GM18519 (cell line): ENCODE data around the gene CHD2.
"Not testable (repeated sequence)": the region's sequence is repeated elsewhere in the genome, so short reads cannot be mapped to it uniquely, and the experiment has no call there.

Source experiments
- ATAC-seq: cut with Tn5 transposase; IDR thresholded peaks from one replicate; pipeline ENCODE4 v1.9.1; 2021; ENCODE audit warnings: mild to moderate bottlenecking, moderate library complexity; ENCODE audit not compliant: unreplicated experiment, low FRiP score

The CHD2 gene

DNA sequence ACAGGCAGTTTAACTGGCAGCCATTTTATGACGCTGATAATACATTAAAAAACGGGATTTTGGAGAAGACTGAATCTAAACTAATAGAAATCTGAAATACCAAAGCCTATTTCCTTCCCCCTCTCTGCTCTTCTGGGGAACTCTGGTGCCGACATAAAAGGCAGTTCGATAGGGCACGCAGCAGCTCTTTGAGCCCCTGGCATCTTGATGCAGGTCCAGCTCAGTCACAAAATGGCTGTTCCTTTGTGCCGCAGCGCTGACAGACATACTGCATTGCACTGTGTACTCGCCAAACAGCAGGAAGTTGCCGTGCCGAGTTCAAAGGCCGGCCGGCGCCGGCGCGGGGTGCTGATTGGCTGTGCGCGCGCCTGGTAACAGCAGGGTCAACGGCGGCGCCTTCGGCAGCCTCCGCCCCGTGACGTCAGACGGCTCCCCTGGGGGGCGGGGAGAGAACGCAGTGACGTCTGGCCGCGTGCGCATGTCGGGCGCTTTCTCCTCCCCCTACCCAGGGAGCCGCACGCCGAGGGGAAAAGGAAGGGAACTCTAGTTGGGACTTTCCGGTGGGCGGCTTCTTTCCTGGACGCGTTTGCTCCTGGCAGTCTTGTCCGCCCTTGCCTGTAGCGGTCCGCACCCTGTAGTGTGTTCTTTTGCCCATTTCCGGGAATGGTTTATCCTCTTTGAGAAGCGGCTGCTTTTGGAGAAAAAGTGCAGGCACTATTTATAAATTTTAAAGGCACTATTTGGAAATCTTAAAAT is 4.0 kb downstream of the CHD2 start:
- peak; percentile 70 for ATAC-seq

DNA sequence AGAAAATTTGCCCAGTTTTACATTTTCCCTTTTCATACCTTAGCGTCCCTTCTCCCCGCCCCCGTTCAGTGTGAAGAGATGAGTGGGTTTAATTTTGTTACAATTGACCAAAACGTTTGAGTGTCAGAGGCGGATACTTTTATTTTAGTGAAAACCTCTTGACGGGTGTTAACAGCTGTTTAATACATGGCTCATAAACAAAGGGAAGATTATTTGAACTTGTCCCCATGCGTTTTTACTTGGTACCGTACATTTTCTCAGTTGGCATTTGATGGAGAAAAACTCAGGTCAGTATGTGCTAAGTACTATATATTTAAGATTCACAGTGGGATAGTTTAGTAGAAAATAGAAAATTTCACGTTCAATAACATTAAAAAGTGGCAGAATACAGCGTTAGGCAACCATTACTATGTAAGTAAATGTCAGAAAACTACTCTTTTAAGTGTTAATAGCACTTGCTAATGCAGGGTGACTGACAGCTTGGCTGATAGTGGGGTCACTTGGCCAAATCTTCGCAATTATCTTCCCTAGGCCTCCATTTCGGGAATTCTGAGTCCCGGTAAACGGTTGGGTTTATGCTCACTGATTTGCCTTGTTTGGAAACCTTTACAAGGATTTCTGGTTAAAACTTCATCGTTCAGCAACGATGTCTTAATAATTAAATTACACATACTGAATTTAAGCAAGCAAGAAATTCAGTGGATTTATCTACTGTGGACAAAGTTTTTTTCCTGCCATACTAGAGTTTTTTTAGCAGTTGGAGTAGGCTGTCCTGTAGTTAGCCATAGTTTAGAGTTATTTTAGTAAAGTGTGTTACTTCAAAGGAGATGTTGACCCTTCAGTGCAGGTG is 4.8 kb downstream of the CHD2 start:
- ATAC-seq, result no peak

DNA sequence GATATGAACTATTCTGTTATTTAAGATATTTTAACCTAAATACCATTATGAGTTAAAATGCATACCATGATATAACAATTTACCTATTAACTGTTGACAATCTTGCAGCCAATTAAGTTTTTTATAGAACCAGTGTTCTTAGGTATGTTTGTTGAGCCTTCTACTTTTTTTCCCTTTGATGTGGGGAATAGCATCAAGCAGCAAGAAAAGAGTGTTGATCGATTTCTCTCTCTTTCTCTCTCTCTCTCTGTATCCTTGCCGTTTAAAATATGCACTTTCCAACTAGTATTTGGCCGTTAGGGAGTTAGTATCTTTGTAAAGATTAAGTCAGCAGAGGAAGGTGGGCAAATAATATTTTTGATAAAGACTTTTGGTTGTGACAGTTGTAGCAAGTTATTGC is 5.9 kb downstream of the CHD2 start:
- ATAC-seq, result no peak

DNA sequence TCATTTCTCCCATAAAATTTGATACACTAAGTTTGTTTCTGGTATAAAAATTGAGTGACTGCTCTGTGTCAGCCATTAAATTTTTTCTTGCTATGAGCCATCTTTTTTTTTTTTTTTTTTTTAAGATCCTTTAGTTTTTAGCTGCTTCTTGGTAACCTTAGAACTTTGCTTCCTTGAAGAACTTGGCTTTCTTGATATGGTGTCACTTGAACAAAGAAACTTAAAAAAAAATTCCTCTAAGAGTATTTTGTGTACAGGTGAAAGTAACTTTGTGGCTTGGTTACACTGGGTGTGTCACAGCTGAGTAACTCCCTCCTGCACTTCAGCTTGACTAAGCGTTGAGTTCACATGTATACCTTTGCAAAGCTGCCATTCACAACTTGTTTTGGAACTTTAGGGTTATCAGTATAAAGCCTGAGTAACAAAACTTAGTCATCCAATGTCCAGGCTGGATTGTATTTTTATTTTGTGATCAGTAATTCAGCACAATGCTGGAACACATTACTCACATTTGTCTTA is 6.5 kb downstream of the CHD2 start:
- peak; percentile 32 for ATAC-seq

DNA sequence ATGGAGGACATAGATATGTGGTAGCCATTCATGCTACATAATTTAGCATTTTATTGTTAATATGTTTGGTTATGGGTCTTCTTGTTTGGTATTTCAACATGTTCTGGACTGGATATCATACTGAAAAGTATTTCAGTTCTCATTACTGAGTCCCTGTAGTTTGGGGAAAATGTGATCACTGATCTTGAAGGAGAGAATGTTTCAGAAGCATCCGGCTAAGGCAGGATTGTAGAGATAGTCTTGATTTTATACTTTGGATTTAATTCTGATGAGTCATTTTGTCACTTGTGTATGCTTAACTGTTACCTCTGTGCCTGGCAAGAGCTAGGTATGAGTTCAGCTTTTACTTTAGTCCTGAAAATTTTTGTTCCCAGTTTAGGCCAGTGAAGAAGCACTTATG is 7.1 kb downstream of the CHD2 start:
- no peak for ATAC-seq

DNA sequence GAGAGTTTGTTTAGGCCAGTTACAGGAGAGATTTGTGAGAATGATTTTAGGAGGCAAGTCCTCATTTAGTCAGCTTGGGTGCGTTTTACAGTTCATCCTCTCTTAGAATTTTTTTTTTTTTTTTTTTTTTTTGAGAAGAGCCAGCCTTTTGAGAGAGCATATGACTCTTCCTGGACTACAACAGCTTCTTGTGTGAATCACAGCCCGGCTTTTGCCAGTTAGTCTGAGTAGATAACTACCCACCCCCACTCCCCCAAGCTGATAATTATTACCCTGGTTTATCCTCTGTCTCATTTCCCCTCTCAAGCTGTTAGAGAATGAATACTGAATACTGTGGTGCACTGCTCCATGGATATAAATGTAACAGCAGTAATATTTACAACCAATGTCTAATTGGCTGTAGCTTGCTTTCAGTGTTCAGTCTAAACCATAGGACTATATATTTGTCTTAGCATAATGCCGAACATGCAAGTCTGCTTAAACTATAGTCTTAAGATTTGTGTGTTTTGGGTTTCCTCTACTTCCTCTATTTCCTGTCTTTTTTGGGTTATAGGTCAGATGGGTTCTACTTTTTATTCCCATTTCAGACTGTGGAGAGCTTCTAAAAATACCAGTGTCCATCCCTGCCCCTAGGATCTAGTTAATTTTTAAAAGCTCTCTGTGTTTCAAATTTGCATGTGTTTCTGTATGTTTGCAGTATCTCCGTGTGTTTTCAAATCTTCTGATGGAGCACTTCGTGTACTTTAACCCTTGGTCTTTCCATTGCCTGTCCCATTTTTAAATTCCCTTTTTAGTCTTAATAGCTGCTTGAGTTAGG is 8.0 kb downstream of the CHD2 start:
- no peak for ATAC-seq

DNA sequence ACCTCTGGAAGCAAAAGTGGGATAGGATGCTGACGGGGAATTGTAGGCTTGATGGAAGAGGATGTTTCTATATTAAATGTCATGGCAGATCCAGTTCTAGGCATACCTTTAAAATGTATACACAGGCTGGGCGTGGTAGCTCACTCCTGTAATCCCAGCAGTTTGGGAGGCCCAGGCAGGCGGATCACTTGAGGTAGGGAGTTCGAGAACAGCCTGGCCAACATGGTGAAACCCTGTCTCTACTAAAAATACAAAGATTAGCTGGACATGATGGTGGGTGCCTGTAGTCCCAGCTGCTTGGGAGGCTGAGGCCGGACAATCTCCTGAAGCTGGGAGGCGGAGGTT is 8.6 kb downstream of the CHD2 start:
- no peak for ATAC-seq

DNA sequence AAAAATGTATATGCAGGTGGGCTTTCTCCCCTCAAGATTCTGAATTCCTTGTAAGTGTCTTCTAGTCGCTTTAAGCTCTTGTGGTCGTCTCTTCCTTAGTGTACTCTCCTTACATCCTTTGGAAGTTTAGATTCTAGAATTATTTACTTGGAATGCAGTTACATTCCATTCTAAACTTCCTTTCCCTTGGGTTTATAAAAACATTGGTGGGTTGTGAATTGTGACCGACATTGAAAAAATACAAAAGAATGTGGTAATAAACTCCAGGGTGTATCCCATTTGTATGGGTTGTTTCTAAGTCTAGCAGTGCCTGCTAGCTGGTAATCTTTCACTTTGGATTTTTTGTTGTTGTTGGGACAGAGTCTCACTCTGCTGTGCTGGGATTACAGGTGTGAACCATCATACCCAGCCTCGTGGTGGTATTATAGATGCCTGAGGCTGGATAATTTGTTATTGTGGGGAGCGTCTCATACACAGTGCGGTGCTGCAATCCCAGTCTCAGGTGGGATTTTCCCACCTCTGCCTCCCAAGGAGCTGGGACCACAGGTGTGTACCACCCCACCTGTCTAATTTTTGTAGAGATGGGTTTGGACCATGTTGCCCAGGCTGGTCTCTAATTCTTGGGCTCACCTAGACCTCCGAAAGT is 9.1 kb downstream of the CHD2 start:
- ATAC-seq, result no peak

DNA sequence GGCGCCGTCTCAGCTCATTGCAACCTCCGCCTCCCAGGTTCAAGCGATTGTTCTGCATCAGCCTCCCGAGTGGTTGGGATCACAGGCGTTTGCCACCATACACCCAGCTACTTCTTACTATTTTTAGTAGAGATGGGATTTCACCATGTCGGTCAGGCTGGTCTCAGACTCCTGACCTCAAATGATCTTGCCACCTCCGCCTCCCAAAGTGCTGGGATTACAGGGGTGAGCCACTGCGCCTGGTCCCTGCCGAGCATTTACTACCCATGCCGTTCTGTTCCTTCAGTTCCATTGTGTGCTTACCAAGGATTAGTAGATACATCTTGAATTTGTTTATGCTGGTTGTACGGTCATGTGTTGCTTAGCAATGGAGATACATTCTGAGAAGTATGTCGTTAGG is 10.3 kb downstream of the CHD2 start:
- ATAC-seq, result no peak

DNA sequence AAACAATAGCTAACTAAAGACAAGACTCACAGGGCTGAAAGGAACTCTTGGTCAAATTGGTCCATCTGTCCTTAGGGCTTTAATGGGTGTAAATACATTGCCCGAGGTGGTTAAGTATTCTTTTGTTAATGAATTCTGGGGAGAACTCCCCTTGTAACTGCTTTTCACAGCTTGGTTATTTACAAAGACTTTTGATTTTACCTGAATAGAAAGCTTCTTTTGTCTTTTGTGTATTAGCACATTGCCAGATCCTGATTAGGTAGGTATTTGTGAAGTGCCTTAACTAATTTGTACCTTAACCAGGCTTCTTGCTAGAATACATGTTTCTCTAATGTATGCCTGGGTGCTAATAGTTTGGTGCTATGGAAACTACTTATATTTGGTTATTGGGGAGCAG is 14.0 kb downstream of the CHD2 start:
- ATAC-seq, result no peak

DNA sequence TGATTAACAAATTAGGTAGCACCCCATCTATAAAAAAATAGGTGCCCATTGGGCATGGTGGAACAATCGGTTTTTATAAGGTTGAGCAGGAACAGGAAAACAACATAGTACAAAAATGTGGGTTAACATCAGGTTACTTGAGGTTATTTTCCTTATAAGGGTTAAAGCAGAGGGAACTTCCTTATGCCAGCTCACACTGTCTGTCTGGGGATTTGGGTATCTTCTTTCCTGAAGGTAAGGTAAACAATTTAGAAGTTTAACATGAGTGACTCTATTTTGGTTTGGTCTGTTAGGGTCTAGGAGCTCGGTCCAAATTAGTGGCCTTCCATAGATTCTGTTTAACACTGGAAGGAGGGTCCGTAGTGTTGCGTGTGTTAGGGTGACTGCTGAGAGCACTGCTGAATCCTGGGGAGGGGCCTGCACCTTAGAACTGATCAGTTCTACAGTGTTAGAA is 14.7 kb downstream of the CHD2 start:
- ATAC-seq, result no peak

DNA sequence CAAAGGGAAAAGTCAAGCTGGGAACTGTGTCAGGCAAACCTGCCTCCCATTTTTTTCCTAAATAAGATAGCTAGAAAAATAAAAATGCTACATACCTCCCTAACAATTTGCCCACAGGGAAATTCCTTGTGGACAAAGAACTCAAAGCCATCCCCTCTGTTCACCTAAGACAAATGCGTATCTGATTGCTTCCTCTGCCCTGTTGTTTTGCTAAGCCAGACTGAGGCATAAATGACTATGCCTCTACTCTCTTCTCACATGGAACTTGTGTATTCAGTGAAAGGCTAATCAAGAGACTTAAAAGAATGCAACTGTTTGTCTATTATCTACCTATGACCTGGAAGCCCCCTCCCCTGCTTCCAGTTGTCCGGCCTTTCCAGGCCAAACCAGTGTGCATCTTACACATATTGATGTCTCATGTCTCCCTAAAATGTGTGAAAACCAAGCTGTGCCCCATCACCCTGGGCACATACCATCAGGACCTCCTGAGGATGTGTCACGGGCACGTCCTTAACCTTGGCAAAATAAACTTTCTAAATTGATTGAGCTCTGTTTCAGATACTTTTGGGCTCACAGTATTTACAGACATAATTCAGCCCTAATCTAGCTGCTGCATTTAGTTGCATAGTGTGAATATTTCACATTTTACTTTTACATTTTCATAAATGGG is 15.8 kb downstream of the CHD2 start:
- ATAC-seq, result no peak

DNA sequence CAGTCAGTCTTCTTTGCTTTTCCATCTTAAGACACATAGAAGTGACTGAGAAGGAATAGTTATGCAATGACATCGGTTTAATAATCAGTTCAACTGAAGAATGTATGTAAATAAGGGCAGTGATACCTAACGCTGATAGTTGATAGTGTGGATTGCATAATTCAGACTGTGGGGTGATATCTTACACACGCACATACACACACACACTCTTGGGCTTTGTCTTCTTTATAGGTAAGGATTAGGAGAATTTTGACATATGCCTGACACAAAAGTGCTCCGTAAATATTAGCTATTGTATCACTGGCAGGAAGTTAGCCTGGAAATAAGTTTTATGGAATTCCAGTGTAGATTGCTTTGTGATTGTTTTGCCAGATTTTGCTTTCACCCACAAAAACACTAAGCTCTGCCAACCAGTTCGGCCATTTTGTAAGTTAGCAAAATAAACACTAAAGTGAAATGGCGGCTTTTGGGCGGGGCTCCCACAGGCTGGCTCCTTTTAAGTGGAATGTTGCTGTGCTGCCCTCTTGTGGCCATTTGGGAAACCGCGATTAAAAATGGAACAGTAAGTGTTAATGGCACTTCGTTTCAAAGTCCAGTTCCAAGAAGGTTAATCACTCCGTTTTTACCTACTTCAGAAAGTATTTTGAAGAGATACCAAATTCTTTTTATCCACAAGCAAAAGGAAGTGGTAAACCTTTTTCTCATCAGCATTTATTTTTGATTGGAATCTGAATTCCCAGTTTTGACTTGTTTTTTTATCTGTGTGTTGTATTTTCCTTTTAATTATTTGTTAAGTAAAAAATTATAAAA is 17.7 kb downstream of the CHD2 start:
- ATAC-seq, result no peak

DNA sequence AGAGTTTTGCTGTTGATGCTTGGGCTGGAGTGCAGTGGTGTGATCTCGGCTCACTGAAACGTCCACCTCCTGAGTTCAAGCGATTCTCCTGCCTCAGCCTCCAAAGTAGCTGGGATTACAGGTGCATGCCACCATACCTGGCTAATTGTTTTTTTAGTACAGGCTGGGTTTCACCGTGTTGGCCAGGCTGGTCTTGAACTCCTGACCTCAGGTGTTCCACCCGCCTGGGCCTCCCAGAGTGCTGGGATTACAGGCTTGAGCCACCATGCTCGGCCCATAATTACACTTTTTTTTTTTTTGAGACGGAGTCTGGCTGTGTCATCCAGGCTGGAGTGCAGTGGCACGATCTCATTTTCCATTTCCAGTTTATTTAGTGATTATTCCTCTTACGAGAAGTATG is 18.8 kb downstream of the CHD2 start:
- not testable (repeated sequence) for ATAC-seq

DNA sequence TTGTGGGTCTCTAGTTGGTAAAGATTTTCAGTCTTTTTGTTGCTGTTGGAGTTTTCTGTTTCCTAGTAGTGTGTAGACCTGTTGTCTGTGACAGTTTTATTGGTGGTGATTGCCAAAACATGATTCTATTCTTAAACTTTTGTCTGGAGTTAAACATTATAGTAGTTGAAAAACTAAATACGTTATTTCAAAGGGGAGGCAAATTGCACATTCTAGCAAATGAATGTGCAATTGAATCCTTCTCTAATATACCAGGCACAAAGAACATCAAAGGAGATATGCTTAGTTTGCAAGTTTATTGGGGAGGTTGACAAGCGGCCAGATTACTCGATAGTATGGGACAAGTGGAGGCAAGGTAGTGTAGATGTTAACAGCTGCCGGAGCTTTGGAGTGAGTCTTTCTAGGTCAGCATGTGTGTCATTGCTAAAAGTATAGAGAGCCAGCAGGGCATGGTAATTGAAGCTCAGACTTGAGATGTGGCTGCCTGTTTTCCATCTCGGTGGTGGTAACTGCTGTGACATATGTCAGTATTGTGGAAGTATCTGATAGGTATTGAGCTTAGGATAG is 20.6 kb downstream of the CHD2 start:
- ATAC-seq, result no peak

DNA sequence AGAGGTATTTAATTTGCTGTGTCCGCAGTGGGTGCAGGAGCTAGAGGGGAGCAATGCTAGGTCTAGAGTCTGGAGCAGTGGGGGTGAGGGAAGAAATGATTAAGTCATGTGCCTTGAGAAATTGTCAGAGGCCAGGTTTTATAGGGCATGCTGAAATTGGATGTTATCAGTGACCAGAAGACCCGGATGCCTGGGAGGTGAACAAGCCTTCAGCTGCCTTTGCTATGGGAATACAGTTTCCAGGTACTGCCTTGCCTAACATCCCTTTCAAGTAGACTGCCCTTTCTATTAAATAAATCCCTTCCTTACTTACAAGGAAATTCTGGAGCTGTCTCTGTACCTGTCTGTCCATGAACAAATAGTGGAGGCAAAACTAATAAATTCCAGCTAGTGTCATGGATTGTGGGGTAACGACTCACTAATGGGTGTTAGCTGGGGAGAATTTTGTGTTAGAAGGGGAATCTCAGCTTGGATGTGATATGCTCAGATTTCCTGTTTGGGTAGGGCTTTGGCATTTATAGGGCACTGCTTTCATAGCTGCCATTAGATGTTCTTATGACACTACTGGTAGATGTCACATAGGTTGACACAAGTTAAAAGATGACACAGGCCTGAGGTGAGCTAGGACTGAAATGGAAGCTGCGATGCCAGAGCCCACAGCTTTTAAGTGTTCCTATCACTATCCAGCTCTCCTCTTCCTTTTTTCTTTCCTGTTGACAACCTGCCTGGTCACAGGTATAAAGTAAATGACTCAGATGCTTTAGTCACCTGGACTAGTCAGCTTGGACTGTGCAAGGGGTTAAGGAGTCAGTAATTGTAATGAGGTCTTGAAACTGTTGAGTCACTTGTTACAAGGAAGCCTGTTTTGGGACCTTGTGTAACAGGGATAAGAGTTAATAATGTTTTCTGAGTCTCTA is 21.3 kb downstream of the CHD2 start:
- ATAC-seq, result no peak

DNA sequence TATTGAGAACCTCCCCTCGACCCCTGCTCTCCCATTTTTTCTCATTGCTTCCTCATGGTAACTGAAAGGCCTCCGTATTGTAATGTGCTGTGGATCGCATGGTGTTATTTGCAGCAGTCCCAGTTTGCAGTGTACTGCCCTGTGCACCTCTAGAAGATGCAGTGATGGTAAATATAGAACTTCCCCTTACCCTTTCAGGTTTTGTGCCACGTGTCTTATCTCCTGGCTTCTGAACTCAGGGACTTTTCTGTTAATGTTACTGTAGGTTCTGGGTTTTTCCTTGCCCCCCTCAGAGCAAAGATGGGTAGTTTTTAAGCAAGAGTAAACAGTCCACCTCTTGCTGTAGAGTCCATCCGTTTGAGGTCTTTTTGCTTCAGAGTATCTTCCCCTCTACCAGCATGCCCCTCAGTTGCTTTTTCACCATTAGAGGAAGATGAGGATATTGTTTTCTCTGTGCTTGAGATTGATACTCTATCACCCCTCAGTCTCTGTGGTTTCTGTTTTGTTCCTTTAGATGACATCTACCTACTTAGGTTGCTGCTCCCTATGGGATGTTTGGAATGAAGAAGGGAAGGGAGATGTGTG is 22.4 kb downstream of the CHD2 start:
- peak; percentile 53 for ATAC-seq
